Activated CD8-positive, alpha-beta memory T cell treated with anti-CD3 and anti-CD28 coated beads for 4 hours (primary cell): Measurements from ENCODE around the gene RGS16.
A peak's percentile ranks its signal among the peaks of the same experiment; 100 is the strongest.

Experiments
- DNase-seq, 2 donors: peaks; one replicate each; pipeline ENCODE4 v3.0.0-alpha.2; 2020; ENCODE audit warnings: low read depth in 2 of 2

RGS16 gene

GRCh38 chr1:182629499-182630096, 25.4 kb upstream of the RGS16 start:
- DNase-seq = peak; percentile 63 to 65

GRCh38 chr1:182629080-182629479, 24.9 kb upstream of the RGS16 start:
- DNase-seq = no peak

- no peak for DNase-seq
These were observed 24.5 kb upstream of the RGS16 start for GRCh38 chr1:182628657-182629056.

GRCh38 chr1:182627622-182628021, 23.4 kb upstream of the RGS16 start:
- no peak for DNase-seq

- DNase-seq = no peak
These were observed 22.3 kb upstream of the RGS16 start for GRCh38 chr1:182626527-182626926.

GRCh38 chr1:182625719-182626504, 21.7 kb upstream of the RGS16 start:
- no peak for DNase-seq

- no peak for DNase-seq
These were observed 20.8 kb upstream of the RGS16 start for GRCh38 chr1:182625024-182625423.

GRCh38 chr1:182624577-182624976, 20.4 kb upstream of the RGS16 start:
- no peak for DNase-seq

- DNase-seq = no peak
These were observed 18.8 kb upstream of the RGS16 start for GRCh38 chr1:182622901-182623528.

- DNase-seq = no peak
These were observed 17.7 kb upstream of the RGS16 start for GRCh38 chr1:182621906-182622305.

GRCh38 chr1:182620924-182621585, 16.9 kb upstream of the RGS16 start:
- DNase-seq = no peak

- no peak for DNase-seq
These were observed 13.7 kb upstream of the RGS16 start for GRCh38 chr1:182617734-182618351.

GRCh38 chr1:182617014-182617429, 12.8 kb upstream of the RGS16 start:
- no peak for DNase-seq

- DNase-seq = peak; percentile 68 to 76
These were observed 12.2 kb upstream of the RGS16 start for GRCh38 chr1:182616130-182617013.

- no peak for DNase-seq
These were observed 11.4 kb upstream of the RGS16 start for GRCh38 chr1:182615468-182616129.

GRCh38 chr1:182614796-182615454, 10.7 kb upstream of the RGS16 start:
- peak; percentile 40 to 47 for DNase-seq

GRCh38 chr1:182611787-182612186, 7.6 kb upstream of the RGS16 start:
- no peak for DNase-seq

GRCh38 chr1:182611326-182611725, 7.1 kb upstream of the RGS16 start:
- no peak for DNase-seq

- no peak for DNase-seq
These were observed 6.5 kb upstream of the RGS16 start for GRCh38 chr1:182610606-182611194.
